T-helper 2 cell treated with Interferon-gamma antibody and Interleukin-4, amounts not matched to agents 5 μg/mL and 100 μg/mL, for 36 hours (primary cell): ENCODE data around the gene SEPHS2.

ENCODE experiments used
- DNase-seq: peaks from one replicate; pipeline ENCODE4 v3.0.0; 2021; ENCODE audit warnings: low spot score
- H3K27ac Mint-ChIP-seq: one replicate; pipeline ENCODE4 v1.8.0; 2021; ENCODE audit warnings: mild to moderate bottlenecking, mixed read lengths
- H3K27me3 Mint-ChIP-seq: one replicate; pipeline ENCODE4 v1.8.0; 2021; ENCODE audit warnings: low read depth, mixed read lengths
- H3K36me3 Mint-ChIP-seq: one replicate; pipeline ENCODE4 v1.8.0; 2021; ENCODE audit warnings: low read depth, mixed read lengths
- H3K4me1 Mint-ChIP-seq: one replicate; pipeline ENCODE4 v1.8.0; 2021; ENCODE audit warnings: low read depth, mixed read lengths
- H3K4me3 Mint-ChIP-seq: one replicate; pipeline ENCODE4 v1.8.0; 2022; ENCODE audit warnings: mild to moderate bottlenecking, moderate library complexity, mixed read lengths
- H3K9me3 Mint-ChIP-seq: one replicate; pipeline ENCODE4 v1.8.0; 2021; ENCODE audit warnings: mixed read lengths

The SEPHS2 gene

GRCh38 chr16:30430428-30430970 lies 15.2 kb downstream of the SEPHS2 start:
- Mint-ChIP-seq H3K27ac (no peak overlapping the region), H3K9me3 (no peaks in the 10 kb centered on the region), H3K27me3 (no peaks in the 10 kb centered on the region), H3K4me3 (no peak overlapping the region), H3K36me3 (peaks cover 14% of the 10 kb centered on the region), H3K4me1 (peaks cover 29% of the 10 kb centered on the region)
- no peak for DNase-seq

- peaks cover 27% of the 10 kb centered on the region for H3K4me1 Mint-ChIP-seq
- H3K27ac Mint-ChIP-seq = no peak within 1 kb of the TSS
- H3K9me3 Mint-ChIP-seq = no peaks in the 10 kb centered on the region
- H3K4me3 Mint-ChIP-seq = no peak within 1 kb of the TSS
- peak; percentile 96 for DNase-seq
- H3K36me3 Mint-ChIP-seq = peaks cover 15% of the 10 kb centered on the region
- H3K27me3 Mint-ChIP-seq = no peaks in the 10 kb centered on the region
These were observed 15.8 kb downstream of the SEPHS2 start, which contains the start of gene DCTPP1 for GRCh38 chr16:30429678-30430427. Gene DCTPP1, minus strand, starts transcription at chr16:30430030. Its CDS starts 50 bp downstream, at chr16:30429980.

- no peak for DNase-seq
- Mint-ChIP-seq H3K4me3 (no peak overlapping the region), H3K27me3 (no peaks in the 10 kb centered on the region), H3K4me1 (peaks cover 22% of the 10 kb centered on the region), H3K27ac (no peak overlapping the region), H3K36me3 (peaks cover 20% of the 10 kb centered on the region), H3K9me3 (no peaks in the 10 kb centered on the region)
These were observed 16.3 kb downstream of the SEPHS2 start for GRCh38 chr16:30429418-30429677.

- no peaks in the 10 kb centered on the region for H3K9me3 Mint-ChIP-seq
- H3K27ac Mint-ChIP-seq = peak overlapping the region; percentile 16
- H3K27me3 Mint-ChIP-seq = no peaks in the 10 kb centered on the region
- peaks cover 17% of the 10 kb centered on the region for H3K4me1 Mint-ChIP-seq
- H3K36me3 Mint-ChIP-seq = peaks cover 28% of the 10 kb centered on the region
- DNase-seq = no peak
- H3K4me3 Mint-ChIP-seq = peak overlapping the region; percentile 9
These were observed 17.6 kb downstream of the SEPHS2 start for GRCh38 chr16:30428055-30428454.

- H3K36me3 Mint-ChIP-seq = peaks cover 39% of the 10 kb centered on the region
- H3K27me3 Mint-ChIP-seq = no peaks in the 10 kb centered on the region
- DNase-seq = no peak
- no peak overlapping the region for H3K27ac Mint-ChIP-seq
- no peak overlapping the region for H3K4me3 Mint-ChIP-seq
- H3K4me1 Mint-ChIP-seq = peaks cover 26% of the 10 kb centered on the region
- H3K9me3 Mint-ChIP-seq = no peaks in the 10 kb centered on the region
These were observed 24.7 kb downstream of the SEPHS2 start for GRCh38 chr16:30421010-30421409.

GRCh38 chr16:30418350-30419181 lies 27.1 kb downstream of the SEPHS2 start:
- DNase-seq = no peak
- H3K36me3 Mint-ChIP-seq = peaks cover 30% of the 10 kb centered on the region
- peak overlapping the region; percentile 70 for H3K4me3 Mint-ChIP-seq
- H3K9me3 Mint-ChIP-seq = no peaks in the 10 kb centered on the region
- peak overlapping the region; percentile 75 for H3K27ac Mint-ChIP-seq
- H3K4me1 Mint-ChIP-seq = peaks cover 28% of the 10 kb centered on the region
- H3K27me3 Mint-ChIP-seq = no peaks in the 10 kb centered on the region

GRCh38 chr16:30417529-30418349 lies 27.9 kb downstream of the SEPHS2 start:
- Mint-ChIP-seq H3K9me3 (no peaks in the 10 kb centered on the region), H3K4me1 (peaks cover 28% of the 10 kb centered on the region), H3K4me3 (peak overlapping the region; percentile 70), H3K27me3 (no peaks in the 10 kb centered on the region), H3K27ac (no peak overlapping the region), H3K36me3 (peaks cover 28% of the 10 kb centered on the region)
- peak; percentile 91 for DNase-seq

- Mint-ChIP-seq H3K4me3 (peak overlapping the region; percentile 8), H3K4me1 (peaks cover 29% of the 10 kb centered on the region), H3K27ac (peak overlapping the region; percentile 64), H3K27me3 (no peaks in the 10 kb centered on the region), H3K36me3 (peaks cover 29% of the 10 kb centered on the region), H3K9me3 (no peaks in the 10 kb centered on the region)
- DNase-seq = no peak
These were observed 28.8 kb downstream of the SEPHS2 start for GRCh38 chr16:30416624-30417528.

GRCh38 chr16:30416047-30416603 lies 29.5 kb downstream of the SEPHS2 start:
- peak overlapping the region; percentile 24 for H3K27ac Mint-ChIP-seq
- peaks cover 25% of the 10 kb centered on the region for H3K36me3 Mint-ChIP-seq

GRCh38 chr16:30414159-30414558 lies 31.5 kb downstream of the SEPHS2 start:
- DNase-seq = no peak
- H3K4me1 Mint-ChIP-seq = peaks cover 31% of the 10 kb centered on the region
- peak overlapping the region; percentile 40 for H3K27ac Mint-ChIP-seq
- no peaks in the 10 kb centered on the region for H3K27me3 Mint-ChIP-seq
- H3K9me3 Mint-ChIP-seq = no peaks in the 10 kb centered on the region
- peaks cover 18% of the 10 kb centered on the region for H3K36me3 Mint-ChIP-seq
- no peak overlapping the region for H3K4me3 Mint-ChIP-seq

More at GRCh38 chr16:30416047-30416603, 29.5 kb downstream of the SEPHS2 start:
- Mint-ChIP-seq H3K27me3 (no peaks in the 10 kb centered on the region), H3K9me3 (no peaks in the 10 kb centered on the region), H3K4me1 (peaks cover 29% of the 10 kb centered on the region), H3K4me3 (no peak overlapping the region)
- no peak for DNase-seq

GRCh38 chr16:30413112-30413806 lies 32.4 kb downstream of the SEPHS2 start:
- Mint-ChIP-seq H3K27ac (peak overlapping the region; percentile 40), H3K4me3 (no peak overlapping the region), H3K4me1 (peaks cover 27% of the 10 kb centered on the region), H3K27me3 (no peaks in the 10 kb centered on the region), H3K9me3 (no peaks in the 10 kb centered on the region), H3K36me3 (peaks cover 18% of the 10 kb centered on the region)
- DNase-seq = no peak
